Measurements from ENCODE around the gene UCN2. TPM values are rescaled to one million over a fixed set of nuclear protein-coding genes. Genes with fewer than 3 reads are reported as not detected.

UCN2 gene
- total RNA-seq, 1 donor from 2014 or later = 0.21 TPM

- Mint-ChIP-seq H3K27ac (no peak overlapping the region), H3K9me3 (no peaks in the 10 kb centered on the region), H3K4me3 (no peak overlapping the region)
These were observed 32.6 kb upstream of the UCN2 start for GRCh38 chr3:48596157-48596556.

GRCh38 chr3:48595526-48596121 lies 32.0 kb upstream of the UCN2 start:
- intact Hi-C loops (cut with micrococcal nuclease) = no loop called here
- Mint-ChIP-seq H3K4me3 (no peak overlapping the region), H3K4me1 (ENCODE audit: low read depth) (no peaks in the 10 kb centered on the region), H3K27me3 (ENCODE audit: insufficient read depth) (peaks cover 14% of the 10 kb centered on the region), H3K36me3 (ENCODE audit: low read depth) (peaks cover 13% of the 10 kb centered on the region), H3K27ac (no peak overlapping the region), H3K9me3 (no peaks in the 10 kb centered on the region)
- no peak for DNase-seq (ENCODE audit: low spot score)

More at GRCh38 chr3:48596157-48596556, 32.6 kb upstream of the UCN2 start:
- intact Hi-C loops (cut with micrococcal nuclease) = no loop called here
- Mint-ChIP-seq H3K4me1 (ENCODE audit: low read depth) (no peaks in the 10 kb centered on the region), H3K27me3 (ENCODE audit: insufficient read depth) (peaks cover 11% of the 10 kb centered on the region), H3K36me3 (ENCODE audit: low read depth) (peaks cover 16% of the 10 kb centered on the region)
- no peak for DNase-seq (ENCODE audit: low spot score)

- Mint-ChIP-seq H3K4me1 (ENCODE audit: low read depth) (no peaks in the 10 kb centered on the region), H3K27ac (no peak within 1 kb of the TSS), H3K9me3 (no peaks in the 10 kb centered on the region), H3K36me3 (ENCODE audit: low read depth) (peaks cover 11% of the 10 kb centered on the region), H3K4me3 (no peak within 1 kb of the TSS), H3K27me3 (ENCODE audit: insufficient read depth) (peaks cover 14% of the 10 kb centered on the region)
- intact Hi-C loops (cut with micrococcal nuclease) = no loop called here
- DNase-seq (ENCODE audit: low spot score) = no peak
These were observed 31.5 kb upstream of the UCN2 start, which contains the start of gene COL7A1 for GRCh38 chr3:48595075-48595525. TSS of gene COL7A1 (minus strand) at chr3:48595329. CDS start at chr3:48595159, 170 bp downstream.

GRCh38 chr3:48594417-48595049 lies 31.0 kb upstream of the UCN2 start:
- Mint-ChIP-seq H3K27ac (no peak overlapping the region), H3K9me3 (no peaks in the 10 kb centered on the region), H3K4me3 (no peak overlapping the region), H3K4me1 (ENCODE audit: low read depth) (no peaks in the 10 kb centered on the region), H3K36me3 (ENCODE audit: low read depth) (peaks cover 10% of the 10 kb centered on the region), H3K27me3 (ENCODE audit: insufficient read depth) (peaks cover 18% of the 10 kb centered on the region)
- no peak for DNase-seq (ENCODE audit: low spot score)
- intact Hi-C loops (cut with micrococcal nuclease) = no loop called here

- H3K9me3 Mint-ChIP-seq = no peaks in the 10 kb centered on the region
- no peak overlapping the region for H3K27ac Mint-ChIP-seq
- H3K4me3 Mint-ChIP-seq = no peak overlapping the region
- peaks cover 22% of the 10 kb centered on the region for H3K27me3 Mint-ChIP-seq (ENCODE audit: insufficient read depth)
- intact Hi-C loops (cut with micrococcal nuclease) = no loop called here
- no peaks in the 10 kb centered on the region for H3K4me1 Mint-ChIP-seq (ENCODE audit: low read depth)
- H3K36me3 Mint-ChIP-seq (ENCODE audit: low read depth) = peaks cover 3% of the 10 kb centered on the region
- no peak for DNase-seq (ENCODE audit: low spot score)
These were observed 29.8 kb upstream of the UCN2 start for GRCh38 chr3:48593337-48593736.

- H3K4me1 Mint-ChIP-seq (ENCODE audit: low read depth) = no peaks in the 10 kb centered on the region
- H3K36me3 Mint-ChIP-seq (ENCODE audit: low read depth) = no peaks in the 10 kb centered on the region
- intact Hi-C loops (cut with micrococcal nuclease) = no loop called here
- DNase-seq (ENCODE audit: low spot score) = no peak
- H3K9me3 Mint-ChIP-seq = no peaks in the 10 kb centered on the region
- H3K27ac Mint-ChIP-seq = no peak overlapping the region
- no peak overlapping the region for H3K4me3 Mint-ChIP-seq
- H3K27me3 Mint-ChIP-seq (ENCODE audit: insufficient read depth) = peaks cover 24% of the 10 kb centered on the region
These were observed 29.0 kb upstream of the UCN2 start for GRCh38 chr3:48592519-48593087.

GRCh38 chr3:48591886-48592518 lies 28.4 kb upstream of the UCN2 start:
- Mint-ChIP-seq H3K27ac (no peak overlapping the region), H3K4me1 (ENCODE audit: low read depth) (no peaks in the 10 kb centered on the region), H3K36me3 (ENCODE audit: low read depth) (no peaks in the 10 kb centered on the region), H3K9me3 (no peaks in the 10 kb centered on the region), H3K27me3 (ENCODE audit: insufficient read depth) (peaks cover 24% of the 10 kb centered on the region), H3K4me3 (no peak overlapping the region)
- no peak for DNase-seq (ENCODE audit: low spot score)
- intact Hi-C loops (cut with micrococcal nuclease) = no loop called here

- no peaks in the 10 kb centered on the region for H3K36me3 Mint-ChIP-seq (ENCODE audit: low read depth)
- H3K4me1 Mint-ChIP-seq (ENCODE audit: low read depth) = no peaks in the 10 kb centered on the region
- DNase-seq (ENCODE audit: low spot score) = no peak
- peaks cover 24% of the 10 kb centered on the region for H3K27me3 Mint-ChIP-seq (ENCODE audit: insufficient read depth)
- intact Hi-C loops (cut with micrococcal nuclease) = no loop called here
- no peak overlapping the region for H3K4me3 Mint-ChIP-seq
- no peaks in the 10 kb centered on the region for H3K9me3 Mint-ChIP-seq
- H3K27ac Mint-ChIP-seq = no peak overlapping the region
These were observed 27.9 kb upstream of the UCN2 start for GRCh38 chr3:48591436-48591835.

- DNase-seq (ENCODE audit: low spot score) = no peak
- Mint-ChIP-seq H3K27me3 (ENCODE audit: insufficient read depth) (peaks cover 13% of the 10 kb centered on the region), H3K4me3 (no peak overlapping the region), H3K4me1 (ENCODE audit: low read depth) (no peaks in the 10 kb centered on the region), H3K27ac (no peak overlapping the region), H3K9me3 (no peaks in the 10 kb centered on the region), H3K36me3 (ENCODE audit: low read depth) (no peaks in the 10 kb centered on the region)
- intact Hi-C loops (cut with micrococcal nuclease) = no loop called here
These were observed 24.6 kb upstream of the UCN2 start for GRCh38 chr3:48588230-48588629.

GRCh38 chr3:48587686-48588085 lies 24.1 kb upstream of the UCN2 start:
- DNase-seq (ENCODE audit: low spot score) = no peak
- H3K36me3 Mint-ChIP-seq (ENCODE audit: low read depth) = no peaks in the 10 kb centered on the region
- no peak overlapping the region for H3K27ac Mint-ChIP-seq
- no peak overlapping the region for H3K4me3 Mint-ChIP-seq
- no peaks in the 10 kb centered on the region for H3K4me1 Mint-ChIP-seq (ENCODE audit: low read depth)
- intact Hi-C loops (cut with micrococcal nuclease) = no loop called here
- H3K9me3 Mint-ChIP-seq = no peaks in the 10 kb centered on the region
- H3K27me3 Mint-ChIP-seq (ENCODE audit: insufficient read depth) = peaks cover 13% of the 10 kb centered on the region

- no peak for DNase-seq (ENCODE audit: low spot score)
- Mint-ChIP-seq H3K9me3 (no peaks in the 10 kb centered on the region), H3K27ac (no peak overlapping the region), H3K36me3 (ENCODE audit: low read depth) (no peaks in the 10 kb centered on the region), H3K4me1 (ENCODE audit: low read depth) (no peaks in the 10 kb centered on the region), H3K27me3 (ENCODE audit: insufficient read depth) (peaks cover 10% of the 10 kb centered on the region), H3K4me3 (no peak overlapping the region)
- intact Hi-C loops (cut with micrococcal nuclease) = no loop called here
These were observed 21.8 kb upstream of the UCN2 start for GRCh38 chr3:48585411-48585810.

GRCh38 chr3:48584836-48585235 lies 21.3 kb upstream of the UCN2 start:
- DNase-seq (ENCODE audit: low spot score) = no peak
- no peaks in the 10 kb centered on the region for H3K4me1 Mint-ChIP-seq (ENCODE audit: low read depth)
- no peak overlapping the region for H3K4me3 Mint-ChIP-seq
- H3K27me3 Mint-ChIP-seq (ENCODE audit: insufficient read depth) = peaks cover 9% of the 10 kb centered on the region
- no peaks in the 10 kb centered on the region for H3K36me3 Mint-ChIP-seq (ENCODE audit: low read depth)
- intact Hi-C loops (cut with micrococcal nuclease) = no loop called here
- no peak overlapping the region for H3K27ac Mint-ChIP-seq
- H3K9me3 Mint-ChIP-seq = no peaks in the 10 kb centered on the region

Data from activated T-helper 1 cell treated with anti-CD3 and anti-CD28 coated beads, Interleukin-12 subunit alpha, Interleukin-12 subunit beta, Interleukin-2, Interleukin-4 antibody, amounts not matched to agents 30 ng/mL and 10 ng/mL and 1 ng/mL, durations not matched to agents 14 hours and 24 hours and 36 hours (primary cell).